ENCODE results near the gene IPO13. TPM values are rescaled to one million over a fixed set of nuclear protein-coding genes. Genes with fewer than 3 reads are reported as not detected.

IPO13 gene
- 26.2 and 29.2 TPM in 2 replicates for total RNA-seq
- polyA plus RNA-seq = 27.9 and 28.6 TPM in 2 replicates

GRCh38 chr1:43946236-43947060 lies at the start of gene IPO13:
Gene IPO13, plus strand, starts transcription at chr1:43946950. Its CDS starts 651 bp downstream, at chr1:43947601.
- Histone ChIP-seq H3K27me3 (no peaks in the 10 kb centered on the region), H3K9me3 (ENCODE audit: low read depth) (no peaks in the 10 kb centered on the region), H3K4me3 (peak within 1 kb of the TSS; percentile 56), H3K4me1 (ENCODE audit: low read depth) (peaks cover 12% of the 10 kb centered on the region), H3K27ac (peak within 1 kb of the TSS; percentile 99), H3K36me3 (no peaks in the 10 kb centered on the region)
- peak; percentile 96 to 98 for DNase-seq (ENCODE audit: low read depth in 1 of 2, low spot score in 1 of 2)
- peak; percentile 68 for TF ChIP-seq CTCF (IDR thresholded peaks at IDR 0.05; ENCODE audit: low read depth, low read length)

- Histone ChIP-seq H3K4me3 (no peak overlapping the region), H3K9me3 (ENCODE audit: low read depth) (no peaks in the 10 kb centered on the region), H3K36me3 (peaks cover 3% of the 10 kb centered on the region), H3K4me1 (ENCODE audit: low read depth) (peaks cover under 1% of the 10 kb centered on the region), H3K27ac (no peak overlapping the region), H3K27me3 (no peaks in the 10 kb centered on the region)
- no peak for DNase-seq (ENCODE audit: low read depth in 1 of 2, low spot score in 1 of 2)
- TF ChIP-seq CTCF (IDR thresholded peaks at IDR 0.05; ENCODE audit: low read depth, low read length) = no peak
Measured at GRCh38 chr1:43898981-43899380, 47.8 kb upstream of the IPO13 start.

GRCh38 chr1:43900386-43900785 lies 46.4 kb upstream of the IPO13 start:
- Histone ChIP-seq H3K27me3 (no peaks in the 10 kb centered on the region), H3K4me3 (no peak overlapping the region), H3K9me3 (ENCODE audit: low read depth) (no peaks in the 10 kb centered on the region), H3K4me1 (ENCODE audit: low read depth) (no peaks in the 10 kb centered on the region), H3K27ac (no peak overlapping the region), H3K36me3 (peaks cover 3% of the 10 kb centered on the region)
- TF ChIP-seq CTCF (IDR thresholded peaks at IDR 0.05; ENCODE audit: low read depth, low read length) = no peak
- DNase-seq (ENCODE audit: low read depth in 1 of 2, low spot score in 1 of 2) = no peak

GRCh38 chr1:43901196-43901961 lies 45.4 kb upstream of the IPO13 start:
- Histone ChIP-seq H3K27me3 (no peaks in the 10 kb centered on the region), H3K27ac (no peak overlapping the region), H3K4me3 (no peak overlapping the region), H3K36me3 (peaks cover 3% of the 10 kb centered on the region), H3K9me3 (ENCODE audit: low read depth) (no peaks in the 10 kb centered on the region), H3K4me1 (ENCODE audit: low read depth) (no peaks in the 10 kb centered on the region)
- TF ChIP-seq CTCF (IDR thresholded peaks at IDR 0.05; ENCODE audit: low read depth, low read length) = no peak
- no peak for DNase-seq (ENCODE audit: low read depth in 1 of 2, low spot score in 1 of 2)

GRCh38 chr1:43902058-43902831 lies 44.5 kb upstream of the IPO13 start:
- no peak for TF ChIP-seq CTCF (IDR thresholded peaks at IDR 0.05; ENCODE audit: low read depth, low read length)
- no peak overlapping the region for H3K4me3 ChIP-seq
- no peak for DNase-seq (ENCODE audit: low read depth in 1 of 2, low spot score in 1 of 2)
- no peaks in the 10 kb centered on the region for H3K9me3 ChIP-seq (ENCODE audit: low read depth)
- H3K27ac ChIP-seq = no peak overlapping the region
- H3K36me3 ChIP-seq = no peaks in the 10 kb centered on the region
- no peaks in the 10 kb centered on the region for H3K4me1 ChIP-seq (ENCODE audit: low read depth)
- no peaks in the 10 kb centered on the region for H3K27me3 ChIP-seq
